GM19238 (cell line): ENCODE data around the gene STK32A.
A peak's percentile ranks its signal among the peaks of the same experiment; 100 is the strongest.
"Not testable (repeated sequence)": the region's sequence is repeated elsewhere in the genome, so short reads cannot be mapped to it uniquely, and the experiment has no call there.

Experiments
- DNase-seq: peaks from one replicate; pipeline ENCODE4 v3.0.0; 2011; ENCODE audit warnings: low spot score; ENCODE audit not compliant: insufficient read length

Gene STK32A

DNA sequence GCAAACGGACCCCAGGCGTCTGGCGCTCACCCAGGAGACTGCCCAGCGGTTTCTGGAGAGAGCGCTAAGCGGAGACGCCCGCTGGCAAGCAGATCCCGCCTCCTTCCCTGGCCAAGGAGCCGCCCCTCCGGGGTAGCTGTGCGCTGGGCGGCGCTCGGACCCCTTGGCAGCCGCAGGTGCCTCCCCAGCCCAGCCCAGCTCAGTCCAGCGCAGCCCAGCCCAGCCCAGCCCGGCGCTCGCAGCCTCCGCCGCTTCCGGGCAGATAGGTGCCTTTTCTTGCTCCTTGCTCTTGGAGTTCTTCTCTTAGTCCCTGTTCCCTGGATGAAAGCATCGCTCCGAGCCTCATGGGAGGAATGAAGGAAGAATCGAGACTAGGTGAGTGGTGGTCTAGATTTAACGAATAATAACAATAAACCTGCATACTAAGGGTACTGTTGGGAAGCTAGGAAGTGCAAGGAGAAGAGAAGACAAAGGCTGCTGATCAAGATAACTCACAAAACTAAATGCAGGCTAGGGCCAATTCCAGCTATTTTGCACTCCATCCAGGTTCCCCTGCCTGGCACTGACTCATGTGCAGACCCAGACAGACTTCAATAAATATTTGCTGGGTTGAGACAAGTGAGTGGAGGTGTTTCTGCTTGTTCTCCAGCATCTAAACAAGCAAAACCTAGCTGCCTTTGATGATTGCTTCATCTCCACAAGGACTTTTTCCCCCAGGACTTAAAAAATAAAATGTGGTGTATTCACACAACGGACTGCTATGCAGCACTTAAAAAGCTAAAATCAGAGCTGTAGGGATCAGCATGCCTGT, at the start of gene STK32A:
STK32A (plus strand) TSS at position 202 of the 811 bp plus-strand sequence. CDS start 4,609 bp downstream, outside the sequence.
- DNase-seq = no peak

DNA sequence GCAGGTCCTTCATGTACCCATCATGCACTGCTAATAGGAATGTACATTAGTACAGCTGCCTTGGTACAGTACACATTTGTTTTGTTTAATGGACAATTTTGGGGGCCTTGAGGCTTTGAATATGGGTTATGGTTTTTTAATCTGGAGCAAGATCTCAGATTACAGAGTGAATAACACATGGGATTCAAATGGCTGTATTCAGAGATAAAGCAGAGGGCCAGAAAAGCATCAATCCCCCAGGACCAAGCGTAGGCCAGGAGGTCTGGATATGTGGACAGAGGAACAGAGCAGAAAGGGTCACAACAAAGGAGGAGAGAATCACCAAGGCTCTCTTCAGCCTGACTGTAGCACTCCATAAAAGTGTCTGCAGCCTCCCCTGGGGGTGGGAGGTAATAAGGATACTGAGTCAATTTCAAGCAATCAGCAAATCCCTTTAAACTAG, 47.7 kb upstream of the STK32A start:
- DNase-seq = no peak

DNA sequence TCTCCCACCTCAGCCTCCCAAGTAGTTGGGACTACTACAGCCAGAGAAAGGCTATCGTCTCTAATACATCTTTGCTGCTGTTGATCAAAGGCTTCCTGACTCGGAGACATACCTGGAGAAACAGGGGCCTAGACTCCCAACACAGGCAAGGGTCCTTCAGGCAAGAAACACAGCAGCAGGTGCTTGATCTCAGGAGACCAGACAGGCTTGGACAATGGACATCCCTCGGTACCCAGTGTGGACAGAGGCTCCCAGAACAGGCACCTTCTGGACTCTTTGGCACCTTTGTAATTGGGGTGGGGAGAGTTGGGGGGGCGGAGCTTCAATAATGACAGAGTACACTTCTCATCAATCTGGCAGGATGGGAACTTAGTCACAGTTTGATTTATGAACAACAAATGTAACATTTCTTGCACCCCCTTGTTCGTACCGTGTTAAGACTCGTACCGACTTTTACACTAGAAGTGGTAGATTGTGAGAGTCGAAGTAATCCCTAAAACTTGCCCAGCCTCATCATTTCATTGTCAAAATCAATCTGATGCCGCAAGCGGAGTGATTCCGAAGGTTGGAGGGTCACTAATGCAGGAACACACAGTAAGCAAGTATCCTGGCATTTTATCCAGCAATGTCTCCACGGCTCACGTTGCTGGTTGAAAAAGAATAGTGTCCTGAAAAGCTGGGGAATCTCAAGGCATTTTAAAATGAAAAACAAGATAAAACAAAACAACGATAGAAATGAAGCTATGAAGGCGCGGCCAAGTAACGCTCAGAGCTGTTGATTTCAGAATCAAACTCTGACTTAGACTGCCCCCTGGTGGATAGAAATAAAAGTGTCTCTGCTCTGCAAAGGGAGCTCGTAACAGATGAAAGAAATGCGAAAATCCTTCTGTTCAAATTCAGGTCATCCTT, 46.4 kb upstream of the STK32A start:
- peak; percentile 23 for DNase-seq

DNA sequence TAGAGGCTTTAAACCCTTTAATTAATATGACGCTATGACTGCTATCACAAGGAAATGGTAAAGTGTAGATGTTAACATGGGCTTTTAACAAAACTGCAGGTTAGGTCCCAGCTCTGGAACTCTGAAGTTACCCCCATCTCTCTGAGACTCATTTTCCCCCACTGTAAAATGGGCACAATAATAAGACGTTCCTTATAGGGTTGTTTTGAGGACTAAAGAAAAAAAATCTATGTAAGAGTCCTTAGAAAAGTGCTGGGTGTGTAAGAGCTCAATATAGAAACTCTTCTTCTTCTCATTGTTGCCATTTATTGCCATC, 45.8 kb upstream of the STK32A start:
- no peak for DNase-seq

DNA sequence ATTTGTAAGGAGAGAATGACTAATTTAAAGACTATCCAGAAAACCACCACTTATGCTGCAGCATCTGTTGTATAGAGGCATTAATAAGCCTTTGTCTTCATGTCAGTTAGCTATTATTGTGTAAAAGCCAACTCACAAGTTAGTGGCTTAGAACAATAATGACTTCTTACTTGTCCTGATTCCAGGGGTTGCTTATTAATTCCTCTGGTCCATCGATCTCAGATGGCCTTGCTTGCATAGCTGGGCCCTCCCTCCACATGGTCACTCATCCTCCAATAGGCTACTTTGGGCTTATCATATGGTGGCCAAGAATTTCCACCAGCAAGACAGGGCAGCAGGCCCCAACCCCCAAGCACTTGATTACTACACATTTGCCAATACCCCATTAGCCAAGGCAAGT, 44.5 kb upstream of the STK32A start:
- no peak for DNase-seq

DNA sequence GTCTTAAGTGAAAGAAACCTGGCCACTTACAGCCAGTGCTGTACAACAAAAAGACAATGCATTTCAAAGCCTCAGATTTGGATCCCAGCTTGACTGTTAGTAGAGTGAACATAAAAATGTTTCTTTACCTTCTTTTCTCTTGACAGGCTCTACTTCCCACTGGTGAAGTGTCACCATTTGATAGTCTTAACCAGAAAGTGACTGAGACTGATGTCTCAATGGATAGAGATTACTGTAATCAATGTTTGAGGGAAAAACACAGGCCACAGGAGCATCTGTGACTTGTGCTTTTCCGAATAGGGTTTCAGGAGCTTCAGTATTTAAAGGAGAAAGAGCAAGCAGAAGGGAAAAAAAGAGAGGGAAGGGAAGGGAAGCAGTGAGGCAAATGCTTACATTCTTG, 41.7 kb upstream of the STK32A start:
- DNase-seq = no peak

DNA sequence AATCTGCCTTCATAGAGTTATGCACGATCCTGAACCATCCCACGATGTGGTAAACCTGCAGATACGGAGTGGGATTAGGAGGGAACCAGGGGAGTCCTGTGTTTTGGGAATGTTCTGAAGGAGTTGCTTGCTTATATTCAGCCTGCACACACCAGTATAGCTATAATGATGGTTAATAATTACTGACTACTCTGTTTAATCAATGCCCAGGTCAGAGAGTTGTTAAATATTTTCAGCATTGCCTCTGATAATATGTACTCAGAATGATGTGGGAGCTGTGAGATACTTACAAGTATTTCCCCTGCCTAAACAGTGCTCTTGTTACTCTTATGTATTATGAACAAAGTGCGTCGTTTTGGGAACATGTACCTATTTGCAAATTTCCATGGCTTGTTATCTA, 34.8 kb upstream of the STK32A start:
- DNase-seq = no peak

DNA sequence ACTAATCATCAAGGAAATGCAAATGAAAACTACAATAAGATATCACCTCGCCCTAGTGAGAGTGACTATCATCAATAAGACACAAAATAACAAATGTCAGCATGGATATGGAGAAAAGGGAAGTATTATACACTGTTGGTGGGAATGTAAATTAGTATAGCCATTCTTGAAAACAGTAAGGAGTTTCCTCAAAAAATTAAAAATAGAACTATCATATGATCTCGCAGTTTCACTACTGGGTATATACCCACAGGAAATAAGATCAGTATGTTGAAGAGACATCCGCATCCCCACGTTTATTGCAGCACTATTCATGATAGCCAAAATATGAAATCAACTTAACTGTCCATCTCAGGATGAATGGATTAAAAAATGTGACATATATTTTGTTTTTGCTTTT, 31.6 kb upstream of the STK32A start:
- DNase-seq = no peak

DNA sequence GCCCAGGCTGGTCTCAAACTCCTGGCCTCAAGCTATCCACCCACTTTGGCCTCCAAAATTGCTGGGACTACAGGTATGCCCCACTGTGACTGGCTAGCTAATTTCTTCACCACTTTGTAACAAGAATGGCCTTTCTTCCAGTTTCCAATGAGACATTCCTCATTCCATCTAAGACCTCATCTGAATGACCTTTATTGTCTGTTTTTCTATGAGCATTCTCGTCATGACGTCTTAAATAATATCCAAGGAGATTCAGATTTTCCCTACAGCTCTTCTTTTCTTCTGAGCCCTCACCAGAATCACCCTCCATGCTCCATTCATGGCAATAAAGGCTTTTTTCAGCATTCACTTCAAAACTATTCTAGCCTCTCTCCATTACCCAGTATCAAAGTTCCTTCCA, 30.2 kb upstream of the STK32A start:
- DNase-seq = no peak

DNA sequence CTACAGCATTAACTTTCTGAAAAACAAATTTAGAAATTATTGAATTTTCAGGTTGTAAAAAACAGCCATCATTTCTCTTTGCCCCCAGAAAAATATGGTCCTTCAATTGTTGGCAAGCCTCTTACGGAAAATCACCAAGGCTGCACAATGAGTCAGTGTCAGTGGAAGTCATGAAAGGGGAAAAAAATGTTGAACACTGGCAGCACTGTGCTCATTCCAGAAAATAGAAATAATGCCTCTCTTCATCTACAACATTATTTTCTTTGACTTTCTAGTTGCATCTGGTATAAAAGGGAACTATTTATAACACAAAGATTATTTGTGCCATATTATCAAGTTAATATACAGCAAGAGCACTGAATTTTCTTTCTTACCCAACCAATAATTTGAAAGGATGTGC, 26.7 kb upstream of the STK32A start:
- DNase-seq = no peak

DNA sequence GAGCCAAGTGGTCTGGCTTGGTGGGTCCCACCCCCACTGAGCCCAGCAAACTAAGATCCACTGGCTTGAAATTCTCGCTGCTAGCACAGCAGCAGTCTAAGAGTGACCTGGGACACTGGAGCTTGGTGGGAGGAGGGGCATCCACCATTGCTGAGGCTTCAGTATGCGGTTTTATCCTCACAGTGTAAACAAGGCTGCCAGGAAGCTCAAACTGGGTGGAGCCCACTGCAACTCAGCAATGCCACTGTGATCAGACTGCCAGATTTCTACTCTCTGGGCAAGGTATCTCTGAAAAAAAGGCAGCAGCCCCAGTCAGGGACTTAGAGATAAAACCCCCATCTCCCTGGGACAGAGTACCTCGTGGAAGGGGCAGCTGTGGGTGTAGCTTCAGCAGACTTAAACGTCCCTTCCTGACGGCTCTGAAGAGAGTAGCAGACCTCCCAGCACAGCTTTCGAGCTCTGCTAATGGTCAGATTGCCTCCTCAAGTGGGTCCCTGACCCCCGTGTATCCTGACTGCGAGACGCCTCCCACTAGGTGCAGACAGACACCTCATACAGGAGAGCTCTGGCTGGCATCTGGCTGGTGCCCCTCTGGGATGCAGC, 18.2 kb upstream of the STK32A start:
- no peak for DNase-seq

DNA sequence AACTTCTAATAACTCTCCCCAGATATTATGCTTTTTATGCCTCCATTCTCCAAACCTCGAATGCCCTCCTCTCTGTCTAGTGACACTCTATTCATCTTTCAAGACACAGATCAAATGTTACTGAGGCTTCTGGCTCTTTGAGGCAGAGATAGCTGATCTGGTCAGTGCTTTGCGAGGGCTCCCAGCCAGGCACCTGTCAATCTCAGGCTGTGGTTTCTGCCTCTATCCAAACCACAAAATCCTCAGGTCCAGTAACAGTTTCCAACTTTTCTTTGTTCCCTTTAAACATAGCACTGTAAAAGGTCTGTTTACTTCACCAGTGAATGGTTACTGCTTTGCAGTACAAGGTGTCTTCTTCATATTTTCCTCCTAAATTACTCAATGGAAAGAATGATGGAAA, 11.5 kb upstream of the STK32A start:
- DNase-seq = no peak

DNA sequence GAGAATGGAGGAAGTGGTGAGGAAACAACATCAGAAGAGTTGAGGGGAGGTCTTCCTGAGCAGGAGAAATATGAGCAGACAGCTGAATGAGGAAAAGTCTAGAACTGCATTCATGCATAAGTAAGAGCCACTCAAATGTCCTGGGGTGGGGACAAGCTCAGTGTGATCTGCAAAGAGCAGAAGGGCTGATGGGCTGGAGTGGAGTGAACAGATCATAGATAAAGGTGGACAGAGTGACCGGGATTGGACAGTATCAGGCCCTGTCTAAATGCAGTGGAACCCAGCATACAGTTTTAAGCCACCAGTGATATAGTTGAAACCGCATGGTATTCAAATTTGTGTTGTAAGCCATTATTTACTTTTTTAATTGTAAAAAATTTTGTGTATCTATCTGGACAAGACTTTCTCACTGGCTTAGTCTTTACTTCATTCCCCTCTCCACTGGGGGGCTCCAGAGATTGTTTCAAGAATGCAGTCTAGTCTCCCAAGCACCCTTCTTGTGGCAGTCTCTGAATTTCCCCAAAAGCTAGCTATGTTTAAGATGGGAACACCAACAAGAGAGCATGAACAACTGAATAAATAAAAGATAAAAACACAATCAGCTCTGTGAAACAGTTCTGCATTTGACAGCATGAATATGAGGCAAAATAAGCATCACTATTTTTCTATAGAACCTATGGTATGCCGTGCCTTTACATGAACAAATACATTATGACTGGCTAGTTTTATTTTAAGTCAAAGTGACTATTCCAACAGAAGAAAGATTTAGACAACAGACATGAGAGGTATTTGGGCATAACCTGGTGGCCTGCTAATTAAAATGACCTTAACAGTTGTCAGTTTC, 10.7 kb upstream of the STK32A start:
- DNase-seq = no peak

DNA sequence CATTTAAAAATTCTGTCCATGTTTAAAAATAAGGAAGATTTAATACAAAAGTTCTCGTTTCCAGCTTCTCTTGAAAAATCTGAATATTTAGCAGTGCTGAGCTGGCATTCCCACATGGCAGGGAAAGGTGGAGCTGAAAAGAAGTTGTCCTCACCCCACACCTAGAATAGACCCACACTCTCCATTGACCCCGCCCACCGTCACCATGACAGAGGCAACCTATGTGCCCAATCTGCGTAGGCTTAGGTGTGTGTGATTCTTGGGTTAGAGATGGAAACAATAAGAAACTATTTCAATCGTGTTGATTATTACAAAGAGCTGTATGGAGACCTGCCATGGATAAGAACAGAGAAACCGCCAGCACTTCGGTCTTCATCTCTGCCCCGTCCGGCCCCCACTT, 8.9 kb upstream of the STK32A start:
- no peak for DNase-seq

DNA sequence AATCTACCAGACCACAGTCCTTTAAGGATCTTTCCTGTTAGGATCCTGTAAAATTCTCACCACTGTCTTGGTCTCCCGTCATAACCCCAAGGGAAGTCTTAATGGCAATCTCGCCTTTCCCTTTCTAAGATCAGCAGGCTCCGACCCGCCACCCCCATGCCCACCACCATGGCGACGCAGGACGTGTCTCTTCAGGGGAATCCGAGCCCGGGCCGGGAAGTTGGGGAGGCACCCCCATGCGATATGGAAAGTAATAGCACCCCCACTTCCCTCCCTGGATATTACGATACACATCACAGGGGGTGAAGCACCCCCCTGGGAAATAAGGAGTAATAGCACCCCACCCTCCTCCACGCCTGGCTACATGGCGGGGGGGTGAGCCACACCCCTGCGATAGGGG, 8.3 kb upstream of the STK32A start:
- no peak for DNase-seq

DNA sequence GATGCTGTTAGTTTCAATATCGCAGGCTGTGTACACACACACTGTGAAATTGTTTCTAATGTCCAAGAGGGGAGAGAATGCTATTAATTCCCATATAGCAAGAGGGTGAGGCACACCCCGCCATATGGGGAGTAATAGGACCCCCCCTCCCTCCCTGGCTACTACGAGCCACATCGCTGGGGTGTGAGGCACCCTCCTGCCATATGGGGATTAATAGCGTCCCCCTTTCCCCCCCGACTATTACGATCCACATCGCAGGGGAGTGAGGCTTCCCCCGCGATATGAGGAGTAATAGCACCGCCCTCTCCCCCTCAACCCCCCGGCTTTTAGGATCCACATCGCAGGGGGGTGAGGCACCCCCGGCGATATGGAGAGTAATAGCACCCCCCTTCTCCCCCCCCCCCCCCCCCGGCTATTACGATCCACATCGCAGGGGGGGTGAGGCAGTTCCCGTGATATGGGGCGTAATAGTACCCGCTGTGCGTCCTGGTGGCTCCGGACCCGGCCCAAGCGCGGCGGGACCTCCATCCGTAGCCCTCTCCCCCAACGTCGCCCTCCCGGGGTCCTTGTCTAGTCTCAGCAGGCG, 494 bp upstream of the STK32A start:
- no peak for DNase-seq

DNA sequence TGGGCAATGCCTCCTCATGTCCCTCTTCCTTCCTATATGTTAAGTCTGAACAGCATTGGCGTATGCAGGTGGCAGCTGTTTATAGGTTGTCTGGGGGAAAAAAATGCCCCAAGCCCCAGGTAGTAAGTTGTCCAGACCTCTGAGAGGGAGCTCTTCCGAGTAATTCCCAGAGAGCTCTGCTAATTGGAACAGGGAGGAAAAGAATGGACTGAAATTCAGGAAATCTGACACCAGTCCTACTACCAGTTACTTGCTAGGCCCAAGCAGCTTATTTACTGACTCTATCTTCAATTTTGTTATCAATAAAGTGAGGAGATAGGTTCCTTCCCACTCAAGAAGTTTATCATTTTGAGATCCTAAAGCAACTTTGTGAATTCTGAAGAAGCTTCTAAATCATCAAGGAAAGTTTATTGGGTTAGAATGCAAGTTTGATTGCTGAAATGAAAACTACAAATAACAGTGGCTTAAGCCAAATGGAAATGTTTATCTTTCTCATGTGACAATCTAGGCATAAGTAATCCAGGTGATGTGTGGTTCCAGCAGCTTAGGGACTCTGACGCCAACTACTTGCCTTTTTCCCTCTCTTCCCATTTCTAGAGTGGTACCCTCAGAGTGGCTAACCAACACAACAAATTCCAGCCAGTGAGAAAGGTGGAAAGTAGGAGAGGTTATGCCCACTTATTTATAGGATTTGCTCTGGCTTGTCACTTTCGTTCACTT, 5.6 kb downstream of the STK32A start:
- no peak for DNase-seq

DNA sequence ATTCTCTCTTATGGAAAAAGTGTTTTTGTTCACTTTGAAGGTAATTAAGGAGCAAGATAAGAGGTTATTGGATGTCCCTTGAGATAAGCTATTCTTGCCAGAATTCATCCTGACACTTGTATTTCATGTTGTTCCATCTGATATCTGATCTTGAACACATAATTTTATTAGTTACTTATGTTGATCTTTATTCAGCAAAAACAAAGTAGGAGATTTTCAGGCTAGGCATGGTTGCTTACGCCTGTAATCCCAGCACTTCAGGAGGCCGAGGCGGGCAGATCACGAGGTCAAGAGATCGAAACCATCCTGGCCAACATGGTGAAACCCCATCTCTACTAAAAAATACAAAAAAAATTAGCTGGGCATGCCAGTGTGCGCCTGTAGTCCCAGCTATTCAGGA, 8.4 kb downstream of the STK32A start:
- DNase-seq = not testable (repeated sequence)

DNA sequence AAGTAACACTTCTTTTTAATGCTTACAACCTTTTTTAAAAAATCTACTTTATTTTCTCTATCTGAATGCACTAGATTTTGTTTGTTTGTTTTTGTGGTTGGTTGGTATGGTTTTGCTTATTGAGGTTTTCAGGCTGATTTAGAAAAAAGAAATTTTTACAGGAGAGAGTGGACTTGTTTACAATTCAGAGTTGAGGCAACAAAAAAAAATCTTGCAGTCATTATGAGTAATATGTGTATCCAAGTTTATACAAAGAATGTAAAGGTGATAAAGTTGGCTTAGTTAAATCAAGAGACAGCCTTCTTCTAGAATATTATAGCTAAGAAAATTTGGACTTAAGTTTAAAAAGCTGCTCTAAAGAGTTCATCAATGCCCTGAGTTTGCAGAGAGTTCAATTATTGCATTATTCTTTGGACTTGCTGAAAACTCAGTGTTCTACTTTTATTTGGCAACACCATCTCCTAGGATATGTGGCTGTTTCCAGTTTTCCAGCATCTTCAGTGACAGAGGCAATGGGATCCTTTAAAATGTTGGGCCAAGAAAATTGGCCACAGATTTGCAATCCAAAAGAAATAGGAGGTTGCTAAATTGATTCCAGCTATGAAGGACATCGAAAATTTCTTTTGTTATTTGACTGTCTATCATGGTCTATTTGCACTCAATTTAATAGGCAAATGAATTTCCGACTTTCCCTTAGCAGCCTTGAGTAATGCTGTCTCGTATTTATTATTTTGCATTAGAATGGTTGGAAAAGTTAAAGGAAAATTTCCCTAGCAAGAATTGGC, 10.7 kb downstream of the STK32A start:
- DNase-seq = no peak
